ENCODE data around the gene KCNQ1. TPM values are rescaled to one million over a fixed set of nuclear protein-coding genes. Genes with fewer than 3 reads are reported as not detected.

KCNQ1 gene
- total RNA-seq, 1 donor, result 1.1 TPM

- DNase-seq (ENCODE audit: low read depth in 2 of 3, low spot score in 2 of 3), result no peak
These were observed 364.3 kb downstream of the KCNQ1 start for GRCh38 chr11:2808850-2809846.

- no peak for DNase-seq (ENCODE audit: low read depth in 2 of 3, low spot score in 2 of 3)
These were observed 365.0 kb downstream of the KCNQ1 start for GRCh38 chr11:2809854-2810253.

GRCh38 chr11:2810411-2811205 lies 365.8 kb downstream of the KCNQ1 start:
- DNase-seq (ENCODE audit: low read depth in 2 of 3, low spot score in 2 of 3), result no peak

- DNase-seq (ENCODE audit: low read depth in 2 of 3, low spot score in 2 of 3), result no peak
These were observed 366.6 kb downstream of the KCNQ1 start for GRCh38 chr11:2811206-2812091.

DNA sequence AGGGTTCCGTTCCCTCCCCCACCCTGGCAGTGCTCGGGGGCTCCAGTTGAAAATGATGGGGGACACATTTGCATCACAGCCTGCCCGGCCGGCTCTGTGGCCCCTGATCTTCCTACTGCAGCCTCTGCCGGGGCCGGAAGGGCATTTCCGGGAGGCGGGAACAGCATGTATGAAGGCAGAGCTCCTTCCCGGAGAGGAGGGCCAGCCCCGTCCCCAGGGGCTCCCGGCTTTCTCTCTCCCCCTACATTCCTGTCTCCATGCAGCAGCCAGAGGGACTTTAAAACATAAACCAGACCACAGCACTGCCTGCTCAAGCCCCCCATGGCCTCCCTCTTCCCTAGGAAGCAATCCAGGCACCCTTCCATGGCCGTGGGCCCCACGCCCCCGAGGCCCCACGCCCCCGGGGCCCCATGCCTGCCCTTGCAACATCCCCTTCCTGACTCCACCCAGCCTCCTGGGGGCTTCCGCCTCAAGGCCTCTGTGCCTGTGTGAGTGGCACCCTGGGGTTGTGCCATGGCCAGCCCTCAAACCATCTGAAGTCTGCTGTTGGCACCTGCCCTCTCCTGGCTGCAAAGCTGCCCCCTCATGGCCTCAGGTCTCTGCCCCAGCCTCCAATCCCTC lies 367.7 kb downstream of the KCNQ1 start:
- peak in 2 of 3 donors; percentile 51 to 77 for DNase-seq (ENCODE audit: low read depth in 2 of 3, low spot score in 2 of 3)

DNA sequence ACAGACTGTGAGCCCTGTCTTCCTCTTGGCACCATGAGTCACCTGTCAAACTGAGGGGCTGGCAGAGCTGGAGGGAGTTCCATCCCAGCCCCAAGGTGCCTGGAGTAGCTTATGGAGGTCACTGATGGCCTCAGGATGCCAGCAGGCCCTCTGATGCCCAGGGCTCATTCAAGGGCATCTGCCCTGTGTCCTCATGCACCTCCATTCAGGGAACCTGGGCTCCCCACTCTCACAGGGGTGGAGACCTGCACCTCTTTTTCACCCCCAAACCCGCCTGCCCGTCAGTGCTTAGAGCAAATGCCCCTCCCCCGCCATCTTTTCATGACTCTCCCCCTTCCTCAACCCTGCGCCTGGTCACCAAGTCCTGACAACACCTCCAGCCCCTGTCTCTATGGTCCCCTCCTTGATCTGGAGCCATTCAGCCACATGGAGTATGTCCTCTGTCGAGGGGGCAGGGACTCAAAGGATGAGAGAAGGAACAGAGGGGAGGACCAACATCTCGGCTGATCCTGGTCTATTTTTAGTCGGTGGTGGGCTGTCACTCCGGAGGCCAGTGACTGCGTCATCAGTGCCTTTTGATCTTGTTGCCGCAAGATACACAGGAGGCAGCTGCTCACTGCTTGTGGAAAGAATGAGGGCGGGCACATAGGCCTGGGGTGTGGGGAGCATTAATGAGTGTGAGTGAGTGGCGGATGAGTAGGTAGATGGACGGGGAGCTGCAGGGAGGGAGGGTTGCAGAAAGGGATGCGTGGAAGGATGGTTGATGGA lies 368.5 kb downstream of the KCNQ1 start:
- DNase-seq (ENCODE audit: low read depth in 2 of 3, low spot score in 2 of 3), result peak in 2 of 3 donors; percentile 29 to 71

- no peak for DNase-seq (ENCODE audit: low read depth in 2 of 3, low spot score in 2 of 3)
These were observed 369.2 kb downstream of the KCNQ1 start for GRCh38 chr11:2813968-2814367.

GRCh38 chr11:2814751-2815150 lies 369.9 kb downstream of the KCNQ1 start:
- DNase-seq (ENCODE audit: low read depth in 2 of 3, low spot score in 2 of 3), result no peak

GRCh38 chr11:2815762-2816496 lies 371.1 kb downstream of the KCNQ1 start:
- DNase-seq (ENCODE audit: low read depth in 2 of 3, low spot score in 2 of 3), result no peak

DNA sequence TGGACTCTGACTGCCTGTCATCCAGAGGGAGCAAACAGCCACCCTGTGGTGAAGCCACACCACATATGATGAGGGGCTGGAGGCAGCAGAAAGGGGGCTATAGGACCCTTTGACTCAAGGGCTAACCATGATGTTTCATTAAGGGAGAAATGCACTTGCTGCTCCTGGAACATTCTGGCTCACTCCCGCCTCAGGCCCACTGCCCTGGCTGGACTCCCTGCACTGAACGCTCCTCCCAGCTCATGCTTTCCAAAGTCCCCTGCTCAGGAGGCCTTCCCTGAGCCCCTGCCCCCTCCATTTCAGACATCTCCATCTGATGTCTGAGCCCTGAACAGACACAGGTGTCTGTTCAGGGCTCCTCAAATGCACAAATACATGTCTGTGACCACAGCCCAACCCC lies 371.7 kb downstream of the KCNQ1 start:
- DNase-seq (ENCODE audit: low read depth in 2 of 3, low spot score in 2 of 3), result no peak

- no peak for DNase-seq (ENCODE audit: low read depth in 2 of 3, low spot score in 2 of 3)
These were observed 372.2 kb downstream of the KCNQ1 start for GRCh38 chr11:2816941-2817421.

GRCh38 chr11:2817431-2817830 lies 372.6 kb downstream of the KCNQ1 start:
- DNase-seq (ENCODE audit: low read depth in 2 of 3, low spot score in 2 of 3), result no peak

GRCh38 chr11:2818021-2818420 lies 373.2 kb downstream of the KCNQ1 start:
- DNase-seq (ENCODE audit: low read depth in 2 of 3, low spot score in 2 of 3), result no peak

DNA sequence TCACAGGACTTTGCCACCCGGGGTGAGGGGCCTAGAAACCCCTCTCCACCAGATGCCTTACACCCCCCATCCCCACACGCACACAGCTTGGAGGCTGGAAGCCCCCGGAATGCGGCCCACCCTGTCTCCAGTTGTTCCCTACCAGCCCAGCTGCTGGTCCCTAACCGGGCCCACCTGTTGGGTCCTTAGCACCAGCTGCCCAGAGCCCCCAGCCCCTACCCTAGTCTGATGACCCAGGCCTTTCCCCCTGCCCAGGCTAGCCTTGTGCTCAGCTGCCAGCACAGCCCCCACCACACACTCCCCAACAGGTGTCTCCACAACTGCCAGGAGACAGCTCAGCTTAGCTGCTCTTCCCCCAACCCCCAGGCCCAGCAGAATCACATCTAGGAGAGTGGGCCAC lies 373.7 kb downstream of the KCNQ1 start:
- DNase-seq (ENCODE audit: low read depth in 2 of 3, low spot score in 2 of 3), result no peak

DNA sequence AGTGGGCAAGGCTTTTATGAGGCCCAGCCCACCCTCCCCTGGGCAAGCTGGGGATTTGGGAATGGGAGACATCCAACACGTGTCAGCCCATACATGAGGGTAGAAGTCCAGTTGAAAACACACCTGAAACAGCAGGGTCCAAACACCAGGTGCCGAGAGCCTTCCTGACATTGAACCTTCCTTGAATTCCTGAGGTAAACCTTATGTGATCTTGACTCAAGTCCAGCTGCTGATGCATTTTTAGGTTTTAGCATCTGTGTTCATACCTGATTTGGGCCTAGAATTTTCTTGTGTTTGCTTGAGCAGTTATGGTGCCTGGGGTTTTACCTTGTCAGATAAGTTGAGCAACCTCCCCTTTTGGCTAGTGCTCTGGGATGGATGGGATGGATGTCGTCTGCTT lies 374.5 kb downstream of the KCNQ1 start:
- no peak for DNase-seq (ENCODE audit: low read depth in 2 of 3, low spot score in 2 of 3)

DNA sequence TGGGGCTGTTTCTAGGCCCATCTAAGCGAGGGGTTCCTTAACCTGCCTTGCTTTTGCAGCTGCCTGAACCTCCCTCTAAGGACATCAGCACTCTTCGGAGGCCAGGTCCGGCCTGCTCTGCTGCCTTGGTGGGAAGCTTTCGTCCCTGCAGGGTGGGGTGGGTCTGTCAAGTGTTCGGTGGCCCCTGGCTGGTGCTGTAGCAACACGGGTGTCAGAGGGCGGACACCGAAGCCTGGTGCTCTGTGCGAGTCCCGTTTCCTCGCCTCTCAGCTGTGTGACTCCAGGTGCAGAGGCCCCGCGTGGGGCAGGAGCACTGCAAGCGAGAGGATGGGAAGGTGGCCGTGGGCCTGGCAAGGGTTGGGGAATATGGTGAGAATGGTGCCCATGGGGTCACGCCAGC lies 376.2 kb downstream of the KCNQ1 start:
- no peak for DNase-seq (ENCODE audit: low read depth in 2 of 3, low spot score in 2 of 3)

DNA sequence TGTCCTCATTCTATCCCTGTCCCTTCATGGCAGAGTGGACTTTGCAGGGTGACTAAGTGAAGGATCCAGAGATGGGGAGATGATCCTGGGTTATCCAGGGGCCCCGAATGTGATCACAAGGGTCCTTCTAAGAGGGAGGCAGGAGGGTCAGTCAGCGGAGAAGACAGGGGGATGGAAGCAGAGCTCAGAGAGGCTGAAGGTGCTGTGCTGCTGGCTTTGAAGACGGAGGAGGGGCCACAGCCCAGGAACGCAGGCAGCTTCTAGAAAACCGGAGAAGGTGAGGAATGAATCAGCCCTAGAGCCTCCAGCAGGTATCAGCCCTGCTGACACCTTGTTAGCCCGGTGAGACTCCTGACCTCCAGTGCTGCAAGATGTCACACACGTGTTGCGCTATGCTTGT lies 377.1 kb downstream of the KCNQ1 start:
- no peak for DNase-seq (ENCODE audit: low read depth in 2 of 3, low spot score in 2 of 3)

- no peak for DNase-seq (ENCODE audit: low read depth in 2 of 3, low spot score in 2 of 3)
These were observed 380.0 kb downstream of the KCNQ1 start for GRCh38 chr11:2824851-2825250.
